BE2C (cell line): ENCODE results near the gene SPATS2.

Experiments used
- DNase-seq: peaks from one replicate; pipeline ENCODE4 v3.0.0-alpha.2; 2020
- H3K27me3 ChIP-seq: fragments of 250-450 bp; sonication (Bioruptor Pico); 2 replicates; pipeline ENCODE4 v1.5.1; 2020; ENCODE audit warnings: mild to moderate bottlenecking
- H3K36me3 ChIP-seq: fragments of 250-450 bp; sonication (Bioruptor Pico); 2 replicates; pipeline ENCODE4 v1.5.1; 2020; ENCODE audit warnings: mild to moderate bottlenecking
- H3K4me1 ChIP-seq: fragments of 250-450 bp; sonication (Bioruptor Pico); 2 replicates; pipeline ENCODE4 v1.5.1; 2020
- H3K4me3 ChIP-seq: 2 replicates; pipeline ENCODE4 v1.5.1; 2011; ENCODE audit warnings: low read depth, low read length
- H3K9me3 ChIP-seq: fragments of 250-450 bp; sonication (Bioruptor Pico); 2 replicates; pipeline ENCODE4 v1.5.1; 2020
- TF ChIP-seq, protein P1 (sequence below): IDR thresholded peaks from 2 replicates; pipeline ENCODE4 v1.5.1; 2012; ENCODE audit warnings: mild to moderate bottlenecking, low read depth, low read length

Gene SPATS2

DNA sequence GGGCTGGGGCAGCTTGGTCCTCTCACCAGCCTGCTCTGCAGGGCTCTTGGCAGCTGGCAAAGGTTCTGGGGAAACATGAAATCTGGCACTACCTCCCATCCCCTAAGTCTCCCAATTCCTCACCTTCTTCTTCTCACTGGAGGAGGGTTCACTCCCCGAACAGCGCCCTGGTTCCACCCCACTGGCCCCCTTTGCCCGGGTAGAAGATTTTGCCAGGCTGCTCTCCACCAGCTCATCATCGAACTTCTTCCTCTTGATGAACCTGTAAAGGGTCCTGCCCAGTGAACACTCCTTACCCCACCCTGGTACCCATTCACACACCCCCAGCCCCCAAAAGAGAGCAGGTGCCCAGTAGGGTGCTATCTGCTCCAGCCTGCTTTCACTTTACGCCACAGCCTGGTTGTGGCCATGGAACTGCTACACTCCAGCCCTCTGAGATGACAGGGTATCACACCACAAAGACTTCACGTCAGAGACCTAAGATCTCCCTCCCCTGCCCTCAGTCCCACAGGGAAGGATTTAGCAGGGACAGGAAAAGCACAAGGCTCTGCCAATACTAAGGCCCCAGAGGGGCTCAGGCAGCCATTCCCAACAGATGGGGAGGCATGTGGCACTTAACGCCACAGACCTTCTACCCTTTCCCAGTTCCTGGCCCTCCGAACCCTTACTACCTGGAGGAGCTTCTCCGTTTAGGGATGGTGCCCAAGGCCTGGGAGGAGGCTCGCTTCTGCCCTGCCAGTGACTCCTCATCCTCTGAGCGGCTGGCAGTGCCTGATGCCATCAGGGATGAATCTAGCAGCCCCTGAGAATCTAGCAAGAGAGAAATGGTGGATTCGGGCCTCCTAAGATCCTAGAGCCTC is 198.4 kb downstream of the SPATS2 start:
- H3K9me3 ChIP-seq = no peaks in the 10 kb centered on the region
- peaks cover 50% of the 10 kb centered on the region for H3K36me3 ChIP-seq
- H3K4me1 ChIP-seq = no peaks in the 10 kb centered on the region
- no peaks in the 10 kb centered on the region for H3K27me3 ChIP-seq
- no peak overlapping the region for H3K4me3 ChIP-seq
- TF ChIP-seq, protein P1, sequence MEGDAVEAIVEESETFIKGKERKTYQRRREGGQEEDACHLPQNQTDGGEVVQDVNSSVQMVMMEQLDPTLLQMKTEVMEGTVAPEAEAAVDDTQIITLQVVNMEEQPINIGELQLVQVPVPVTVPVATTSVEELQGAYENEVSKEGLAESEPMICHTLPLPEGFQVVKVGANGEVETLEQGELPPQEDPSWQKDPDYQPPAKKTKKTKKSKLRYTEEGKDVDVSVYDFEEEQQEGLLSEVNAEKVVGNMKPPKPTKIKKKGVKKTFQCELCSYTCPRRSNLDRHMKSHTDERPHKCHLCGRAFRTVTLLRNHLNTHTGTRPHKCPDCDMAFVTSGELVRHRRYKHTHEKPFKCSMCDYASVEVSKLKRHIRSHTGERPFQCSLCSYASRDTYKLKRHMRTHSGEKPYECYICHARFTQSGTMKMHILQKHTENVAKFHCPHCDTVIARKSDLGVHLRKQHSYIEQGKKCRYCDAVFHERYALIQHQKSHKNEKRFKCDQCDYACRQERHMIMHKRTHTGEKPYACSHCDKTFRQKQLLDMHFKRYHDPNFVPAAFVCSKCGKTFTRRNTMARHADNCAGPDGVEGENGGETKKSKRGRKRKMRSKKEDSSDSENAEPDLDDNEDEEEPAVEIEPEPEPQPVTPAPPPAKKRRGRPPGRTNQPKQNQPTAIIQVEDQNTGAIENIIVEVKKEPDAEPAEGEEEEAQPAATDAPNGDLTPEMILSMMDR = no peak
- no peak for DNase-seq

DNA sequence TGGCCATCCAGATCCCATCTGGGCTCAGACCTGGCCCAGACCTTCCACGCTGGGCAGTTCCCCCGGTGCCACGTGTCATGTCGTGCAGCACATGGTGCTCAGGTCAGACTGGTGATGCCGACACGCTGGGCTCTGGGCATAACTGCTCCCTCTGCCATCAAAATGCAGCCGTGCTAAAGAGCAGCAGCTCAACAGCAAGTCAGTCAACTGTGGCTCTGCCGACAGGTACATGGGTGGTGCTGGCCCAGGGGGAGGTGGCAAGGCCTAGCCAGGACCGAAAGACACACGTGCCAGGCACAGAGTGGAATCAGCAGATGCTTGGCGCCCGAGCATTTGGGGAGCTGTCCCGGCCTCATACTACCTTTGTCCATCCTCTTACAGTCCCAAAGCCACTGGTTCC is 199.1 kb downstream of the SPATS2 start:
- no peaks in the 10 kb centered on the region for H3K4me1 ChIP-seq
- no peak overlapping the region for H3K4me3 ChIP-seq
- no peaks in the 10 kb centered on the region for H3K9me3 ChIP-seq
- no peak for DNase-seq
- no peaks in the 10 kb centered on the region for H3K27me3 ChIP-seq
- peaks cover 45% of the 10 kb centered on the region for H3K36me3 ChIP-seq
- TF ChIP-seq, protein P1 = no peak

DNA sequence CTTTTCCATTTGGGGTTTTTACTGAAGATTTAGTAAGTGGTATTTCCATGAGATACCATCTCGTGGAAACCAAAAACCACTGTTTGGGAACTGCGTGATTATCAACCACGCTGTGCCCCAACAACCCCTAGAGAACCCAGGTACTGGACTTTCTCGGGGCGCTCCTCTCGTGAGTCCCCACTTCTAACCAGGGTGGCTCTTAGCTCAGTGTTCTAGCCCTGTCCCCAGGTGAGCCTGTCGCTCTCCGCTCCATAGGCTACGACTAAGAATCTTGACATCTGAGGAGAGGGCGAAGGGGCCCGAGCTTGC is 200.0 kb downstream of the SPATS2 start:
- Histone ChIP-seq H3K4me3 (peak overlapping the region; percentile 99), H3K27me3 (no peaks in the 10 kb centered on the region), H3K9me3 (no peaks in the 10 kb centered on the region), H3K4me1 (no peaks in the 10 kb centered on the region), H3K36me3 (peaks cover 36% of the 10 kb centered on the region)
- TF ChIP-seq, protein P1 = no peak
- no peak for DNase-seq

DNA sequence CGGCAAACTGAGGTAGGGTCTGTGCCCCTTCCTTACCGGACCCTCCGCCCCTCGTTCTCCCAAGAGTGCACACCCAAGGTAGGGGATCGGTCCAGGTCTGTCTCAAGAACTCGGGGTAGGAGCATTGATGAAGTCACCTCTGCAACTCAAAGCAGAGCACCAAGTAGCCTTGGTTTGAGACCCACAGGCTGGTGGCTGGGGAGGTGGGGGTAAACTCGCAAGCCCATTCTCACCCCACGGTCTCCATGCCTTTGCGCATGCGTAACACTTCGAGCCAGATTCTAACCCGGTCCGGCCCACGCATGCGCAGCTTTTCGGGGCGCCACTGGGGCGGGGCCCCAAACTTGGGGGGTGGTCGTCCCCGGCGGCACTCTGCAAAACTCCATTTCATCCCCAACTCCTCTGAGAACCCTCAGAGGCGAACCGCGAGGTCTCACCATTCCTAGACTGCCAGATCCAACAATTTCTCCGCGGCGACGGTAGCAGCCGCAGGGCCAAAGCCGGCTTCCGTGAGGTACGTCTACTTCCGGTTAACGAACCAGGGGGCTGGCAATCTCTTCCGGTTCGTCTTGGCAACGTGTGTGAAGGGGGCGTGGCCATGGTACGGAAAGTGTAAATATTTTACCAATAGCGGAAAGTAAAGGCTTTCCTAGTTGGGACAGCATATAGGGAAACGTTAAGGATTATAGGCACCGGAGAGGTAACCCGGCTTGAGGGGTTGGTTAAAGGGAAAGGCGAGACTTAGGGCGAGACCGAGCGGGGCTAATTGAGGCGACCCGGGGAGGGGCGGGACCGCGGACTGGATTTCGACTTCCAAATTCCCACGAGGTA is 200.6 kb downstream of the SPATS2 start, which contains the start of gene MCRS1:
Gene MCRS1 (minus strand): TSS at position 532 of the 831 bp plus-strand sequence. CDS start 1,411 bp downstream, outside the sequence.
- Histone ChIP-seq H3K4me3 (peak within 1 kb of the TSS; percentile 99), H3K27me3 (no peaks in the 10 kb centered on the region), H3K4me1 (no peaks in the 10 kb centered on the region), H3K36me3 (peaks cover 31% of the 10 kb centered on the region), H3K9me3 (no peaks in the 10 kb centered on the region)
- TF ChIP-seq, protein P1 = no peak
- DNase-seq = peak; percentile 89

DNA sequence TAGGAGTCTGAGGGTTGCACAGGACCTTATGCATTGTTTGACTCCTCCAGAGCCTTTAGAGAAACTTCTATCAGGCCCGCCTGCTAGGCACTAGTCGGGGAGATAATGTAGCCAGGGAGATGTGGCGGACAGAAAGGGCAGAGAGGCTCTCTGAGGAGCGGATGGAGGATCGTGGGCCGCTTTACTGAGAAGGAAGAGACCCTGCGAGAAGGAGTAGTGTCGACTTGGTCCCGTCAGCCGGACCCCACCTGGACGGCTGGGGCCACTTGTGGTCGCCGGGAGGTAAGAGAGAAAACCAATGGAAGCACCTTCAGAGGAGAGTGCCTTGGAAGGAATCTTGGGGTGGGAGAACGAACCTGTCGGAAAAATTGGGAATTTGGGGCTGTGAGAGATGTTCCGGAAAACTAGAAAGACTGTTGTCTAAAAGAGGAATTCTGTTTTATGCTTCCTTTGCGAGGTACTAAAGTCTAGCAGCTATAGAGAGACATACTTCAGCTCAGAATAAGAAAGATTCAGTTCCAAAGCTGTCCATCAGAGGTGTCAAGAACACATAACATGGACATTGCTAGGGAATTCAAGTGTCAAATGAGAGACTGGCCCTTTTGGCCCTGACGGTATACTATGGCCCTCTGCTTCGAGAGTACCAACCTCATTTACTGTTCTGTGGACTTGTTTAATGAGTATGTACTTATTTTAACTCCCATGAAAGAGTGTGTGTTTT is 201.3 kb downstream of the SPATS2 start:
- Histone ChIP-seq H3K27me3 (no peaks in the 10 kb centered on the region), H3K4me3 (peak overlapping the region; percentile 99), H3K9me3 (no peaks in the 10 kb centered on the region), H3K36me3 (peaks cover 29% of the 10 kb centered on the region), H3K4me1 (no peaks in the 10 kb centered on the region)
- DNase-seq = no peak
- TF ChIP-seq, protein P1 = no peak
